Activated naive CD4-positive, alpha-beta T cell treated with anti-CD3 and anti-CD28 coated beads, Interleukin-2, amount 50 U/mL, for 72 hours (primary cell): ENCODE data around the gene M1AP. TPM values are rescaled to one million over a fixed set of nuclear protein-coding genes. Genes with fewer than 3 reads are reported as not detected.
A peak's percentile ranks its signal among the peaks of the same experiment; 100 is the strongest.

Experiments used
- ATAC-seq, 2 donors: fragments of 150-1000 bp; cut with Tn5 transposase; 2 replicates each; pipeline ENCODE4 v1.10.0; 2021; ENCODE audit warnings: mild to moderate bottlenecking in 2 of 2, moderate library complexity in 2 of 2
- DNase-seq, 2 donors: peaks; one replicate each; pipeline ENCODE4 v3.0.0; 2021 to 2022; ENCODE audit warnings: low spot score in 2 of 2
- H3K27ac Mint-ChIP-seq, 2 donors: one replicate each; pipeline ENCODE4 v1.8.0; 2022; ENCODE audit warnings: mild to moderate bottlenecking in 2 of 2, mixed read lengths in 2 of 2
- H3K36me3 Mint-ChIP-seq, 2 donors: one replicate each; pipeline ENCODE4 v1.8.0; 2022; ENCODE audit warnings: mixed read lengths in 2 of 2
- H3K9me3 Mint-ChIP-seq, 2 donors: one replicate each; pipeline ENCODE4 v1.8.0; 2022; ENCODE audit warnings: mixed read lengths in 2 of 2
- total RNA-seq, 2 donors: library from RNA; stranded (reverse); gene quantifications; one replicate each; pipeline ENCODE4 v1.2.3, GENCODE V29; 2022

The M1AP gene
- total RNA-seq, 2 donors from 2014 or later = not detected

- ATAC-seq (no peak), DNase-seq (no peak)
- Mint-ChIP-seq H3K36me3 (no peaks in the 10 kb centered on the region), H3K27ac (no peak overlapping the region), H3K9me3 (no peaks in the 10 kb centered on the region)
These were observed 27.5 kb downstream of the M1AP start for GRCh38 chr2:74620671-74621070.

- ATAC-seq (no peak), DNase-seq (no peak)
- H3K27ac Mint-ChIP-seq = no peak overlapping the region
- no peaks in the 10 kb centered on the region for H3K36me3 Mint-ChIP-seq
- H3K9me3 Mint-ChIP-seq = no peaks in the 10 kb centered on the region
These were observed 28.4 kb downstream of the M1AP start for GRCh38 chr2:74619651-74620297.

- no peak overlapping the region for H3K27ac Mint-ChIP-seq
- DNase-seq (no peak), ATAC-seq (no peak)
- H3K36me3 Mint-ChIP-seq = no peaks in the 10 kb centered on the region
- H3K9me3 Mint-ChIP-seq = no peaks in the 10 kb centered on the region
These were observed 29.6 kb downstream of the M1AP start for GRCh38 chr2:74618410-74619083.

GRCh38 chr2:74617122-74617521 is 31.0 kb downstream of the M1AP start:
- Mint-ChIP-seq H3K9me3 (no peaks in the 10 kb centered on the region), H3K27ac (no peak overlapping the region), H3K36me3 (no peaks in the 10 kb centered on the region)
- ATAC-seq = no peak
- DNase-seq = no peak

GRCh38 chr2:74606927-74607326 is 41.2 kb downstream of the M1AP start:
- ATAC-seq = no peak
- no peak overlapping the region for H3K27ac Mint-ChIP-seq
- no peaks in the 10 kb centered on the region for H3K9me3 Mint-ChIP-seq
- H3K36me3 Mint-ChIP-seq = no peaks in the 10 kb centered on the region
- no peak for DNase-seq

- Mint-ChIP-seq H3K9me3 (no peaks in the 10 kb centered on the region), H3K27ac (peak overlapping the region in 1 of 2 donors; percentile 5), H3K36me3 (no peaks in the 10 kb centered on the region)
- ATAC-seq (peak in 1 of 2 donors; percentile 60), DNase-seq (no peak)
These were observed 44.7 kb downstream of the M1AP start for GRCh38 chr2:74603282-74604000.

GRCh38 chr2:74602586-74603281 is 45.4 kb downstream of the M1AP start:
- Mint-ChIP-seq H3K36me3 (no peaks in the 10 kb centered on the region), H3K27ac (peak overlapping the region in 1 of 2 donors; percentile 5), H3K9me3 (no peaks in the 10 kb centered on the region)
- ATAC-seq = peak in 1 of 2 donors; percentile 70
- DNase-seq = no peak

GRCh38 chr2:74599676-74600075 is 48.5 kb downstream of the M1AP start:
- Mint-ChIP-seq H3K36me3 (no peaks in the 10 kb centered on the region), H3K27ac (no peak overlapping the region), H3K9me3 (no peaks in the 10 kb centered on the region)
- DNase-seq = no peak
- no peak for ATAC-seq

GRCh38 chr2:74597410-74597809 is 50.7 kb downstream of the M1AP start:
- no peaks in the 10 kb centered on the region for H3K36me3 Mint-ChIP-seq
- H3K27ac Mint-ChIP-seq = no peak overlapping the region
- DNase-seq (no peak), ATAC-seq (no peak)
- no peaks in the 10 kb centered on the region for H3K9me3 Mint-ChIP-seq

GRCh38 chr2:74596584-74596983 is 51.5 kb downstream of the M1AP start:
- DNase-seq = no peak
- no peaks in the 10 kb centered on the region for H3K36me3 Mint-ChIP-seq
- no peaks in the 10 kb centered on the region for H3K9me3 Mint-ChIP-seq
- no peak for ATAC-seq
- H3K27ac Mint-ChIP-seq = no peak overlapping the region

- no peaks in the 10 kb centered on the region for H3K36me3 Mint-ChIP-seq
- H3K27ac Mint-ChIP-seq = no peak overlapping the region
- ATAC-seq (peak in 1 of 2 donors; percentile 50), DNase-seq (no peak)
- H3K9me3 Mint-ChIP-seq = no peaks in the 10 kb centered on the region
These were observed 54.0 kb downstream of the M1AP start for GRCh38 chr2:74593826-74594772.

- Mint-ChIP-seq H3K36me3 (no peaks in the 10 kb centered on the region), H3K27ac (no peak overlapping the region), H3K9me3 (no peaks in the 10 kb centered on the region)
- ATAC-seq (no peak), DNase-seq (no peak)
These were observed 59.5 kb downstream of the M1AP start for GRCh38 chr2:74588664-74589063.

GRCh38 chr2:74587664-74588277 is 60.4 kb downstream of the M1AP start:
- Mint-ChIP-seq H3K9me3 (no peaks in the 10 kb centered on the region), H3K27ac (peak overlapping the region in 1 of 2 donors; percentile 28), H3K36me3 (no peaks in the 10 kb centered on the region)
- DNase-seq = peak in 1 of 2 donors; percentile 62
- peak; percentile 62 to 86 for ATAC-seq

- DNase-seq (no peak), ATAC-seq (peak; percentile 40 to 58)
- no peaks in the 10 kb centered on the region for H3K9me3 Mint-ChIP-seq
- H3K36me3 Mint-ChIP-seq = no peaks in the 10 kb centered on the region
- H3K27ac Mint-ChIP-seq = peak overlapping the region; percentile 30 to 56
These were observed 62.5 kb downstream of the M1AP start for GRCh38 chr2:74585406-74586185.

- ATAC-seq (peak; percentile 60 to 85), DNase-seq (peak in 1 of 2 donors; percentile 49)
- H3K36me3 Mint-ChIP-seq = no peaks in the 10 kb centered on the region
- no peaks in the 10 kb centered on the region for H3K9me3 Mint-ChIP-seq
- peak overlapping the region; percentile 38 to 65 for H3K27ac Mint-ChIP-seq
These were observed 64.0 kb downstream of the M1AP start for GRCh38 chr2:74584088-74584645.
